CD4-positive, alpha-beta T cell (primary cell): ENCODE data around the gene ATP1A4. TPM values are rescaled to one million over a fixed set of nuclear protein-coding genes. Genes with fewer than 3 reads are reported as not detected.

ENCODE experiments used
- ATAC-seq: fragments of 200-7000 bp; cut with Tn5 transposase; one replicate; pipeline ENCODE4 v1.10.0; 2022; ENCODE audit warnings: mild to moderate bottlenecking; ENCODE audit not compliant: poor library complexity
- CTCF ChIA-PET: fragments of 350-600 bp; sonication (Branson Sonifier 250); formaldehyde crosslinking; loops from one replicate; lab custom pipeline; 2021; ENCODE audit warnings: antibody characterized with exemption, inconsistent platforms; lab: Charles Lee
- POLR2A ChIA-PET: fragments of 350-600 bp; sonication (Branson Sonifier 250); formaldehyde crosslinking; loops from one replicate; lab custom pipeline; 2021; ENCODE audit warnings: antibody characterized with exemption, inconsistent platforms; lab: Charles Lee
- DNase-seq, 14 experiments: peaks; one replicate each; pipeline ENCODE4 v3.0.0-alpha.2; 2013 to 2020; ENCODE audit warnings: mixed read lengths in 2 of 14
- H3K27ac ChIP-seq, 2 donors: one replicate each; pipeline versions ENCODE4 v1.5.1 to v1.7.0; 2013; ENCODE audit warnings: low read length in 2 of 2, low read depth in 1 of 2, mild to moderate bottlenecking in 1 of 2
- H3K27me3 ChIP-seq, 2 experiments: 1 replicate in 1 of 2; 2 replicates in 1 of 2; pipeline versions ENCODE4 v1.6.1 to v1.7.0; 2013; ENCODE audit warnings: low read length in 2 of 2, control low read depth in 1 of 2, mild to moderate bottlenecking in 1 of 2, moderate library complexity in 1 of 2; ENCODE audit not compliant: insufficient read depth in 2 of 2, control insufficient read depth in 1 of 2
- H3K36me3 ChIP-seq: one replicate; pipeline ENCODE4 v1.6.1; 2013; ENCODE audit warnings: low read length, control low read depth; ENCODE audit not compliant: insufficient read depth
- H3K4me1 ChIP-seq: one replicate; pipeline ENCODE4 v1.6.1; 2013; ENCODE audit warnings: low read length, control low read depth; ENCODE audit not compliant: insufficient read depth
- H3K4me3 ChIP-seq: one replicate; pipeline ENCODE4 v1.5.1; 2013; ENCODE audit warnings: mild to moderate bottlenecking, low read length, moderate library complexity
- H3K9me3 ChIP-seq, 2 experiments: 1 replicate in 1 of 2; 2 replicates in 1 of 2; pipeline versions ENCODE4 v1.6.1 to v1.7.0; 2013; ENCODE audit warnings: low read length in 2 of 2, mild to moderate bottlenecking in 2 of 2, control low read depth in 1 of 2, moderate library complexity in 1 of 2; ENCODE audit not compliant: control insufficient read depth in 1 of 2, insufficient read depth in 1 of 2
- H3K27ac Mint-ChIP-seq: one replicate; pipeline ENCODE4 v1.8.0; 2020; ENCODE audit warnings: mixed read lengths
- H3K27me3 Mint-ChIP-seq: one replicate; pipeline ENCODE4 v1.8.0; 2021; ENCODE audit warnings: mixed read lengths
- H3K36me3 Mint-ChIP-seq: one replicate; pipeline ENCODE4 v1.8.0; 2021; ENCODE audit warnings: low read depth, mixed read lengths
- H3K4me1 Mint-ChIP-seq: one replicate; pipeline ENCODE4 v1.8.0; 2021; ENCODE audit warnings: low read depth, mixed read lengths
- H3K4me3 Mint-ChIP-seq: one replicate; pipeline ENCODE4 v1.8.0; 2020; ENCODE audit warnings: mild to moderate bottlenecking, mixed read lengths
- H3K9me3 Mint-ChIP-seq: one replicate; pipeline ENCODE4 v1.8.0; 2020; ENCODE audit warnings: mixed read lengths
- CTCF ChIP-seq: fragments of 200-600 bp; IDR thresholded peaks from one replicate; pipeline ENCODE4 v1.8.0; 2022; ENCODE audit warnings: antibody characterized with exemption, mild to moderate bottlenecking
- intact Hi-C, 2 experiments: fragments of 100-400 bp; cut with DNase I in 1 of 2; cut with micrococcal nuclease in 1 of 2; formaldehyde crosslinking; loops; one replicate each; pipeline versions ENCODE4 v1.15.1 to v1.9.0; 2023 to 2025; cut with DNase I, micrococcal nuclease
- total RNA-seq, 174 experiments: library from RNA in 2 of 174; stranded (reverse) in 2 of 174; gene quantifications; one replicate each; pipeline ENCODE4 v1.2.3 and lab custom pipeline; 2021 to 2026

ATP1A4 gene
- total RNA-seq, 2 experiments from 2014 or later = 0.22 TPM; not detected in 1

GRCh38 chr1:160177667-160178066 lies 26.3 kb downstream of the ATP1A4 start:
- no peak for TF ChIP-seq CTCF
- H3K27ac Mint-ChIP-seq = no peak overlapping the region
- no peak for ATAC-seq
- H3K4me3 ChIP-seq = no peak overlapping the region
- DNase-seq = no peak
- no peaks in the 10 kb centered on the region for H3K9me3 Mint-ChIP-seq
- H3K4me3 Mint-ChIP-seq = no peak overlapping the region
- intact Hi-C loops = no loop called here
- H3K9me3 ChIP-seq = no peaks in the 10 kb centered on the region
- H3K36me3 Mint-ChIP-seq = no peaks in the 10 kb centered on the region
- ChIA-PET POLR2A (no interaction called here), CTCF (no interaction called here)
- peaks cover 21% of the 10 kb centered on the region for H3K27me3 Mint-ChIP-seq
- no peaks in the 10 kb centered on the region for H3K4me1 Mint-ChIP-seq
- no peaks in the 10 kb centered on the region for H3K4me1 ChIP-seq
- no peaks in the 10 kb centered on the region for H3K36me3 ChIP-seq
- no peak overlapping the region for H3K27ac ChIP-seq
- no peaks in the 10 kb centered on the region for H3K27me3 ChIP-seq

- TF ChIP-seq CTCF = no peak
- Mint-ChIP-seq H3K4me3 (no peak overlapping the region), H3K27ac (no peak overlapping the region), H3K36me3 (no peaks in the 10 kb centered on the region), H3K4me1 (no peaks in the 10 kb centered on the region), H3K27me3 (peaks cover 18% of the 10 kb centered on the region), H3K9me3 (no peaks in the 10 kb centered on the region)
- POLR2A ChIA-PET = no interaction called here
- H3K4me1 ChIP-seq = no peaks in the 10 kb centered on the region
- ATAC-seq = no peak
- no peak overlapping the region for H3K27ac ChIP-seq
- no peaks in the 10 kb centered on the region for H3K9me3 ChIP-seq
- CTCF ChIA-PET = no interaction called here
- intact Hi-C loops = no loop called here
- H3K27me3 ChIP-seq = no peaks in the 10 kb centered on the region
- H3K36me3 ChIP-seq = no peaks in the 10 kb centered on the region
- no peak overlapping the region for H3K4me3 ChIP-seq
- DNase-seq = no peak
These were observed 27.3 kb downstream of the ATP1A4 start for GRCh38 chr1:160178731-160179130.

GRCh38 chr1:160179336-160179735 lies 27.9 kb downstream of the ATP1A4 start:
- intact Hi-C loops = no loop called here
- Mint-ChIP-seq H3K4me3 (no peak overlapping the region), H3K9me3 (no peaks in the 10 kb centered on the region), H3K36me3 (no peaks in the 10 kb centered on the region), H3K4me1 (no peaks in the 10 kb centered on the region), H3K27ac (no peak overlapping the region), H3K27me3 (peaks cover 18% of the 10 kb centered on the region)
- no peak for TF ChIP-seq CTCF
- no peaks in the 10 kb centered on the region for H3K4me1 ChIP-seq
- H3K9me3 ChIP-seq = no peaks in the 10 kb centered on the region
- ATAC-seq (no peak), DNase-seq (no peak)
- CTCF ChIA-PET = no interaction called here
- H3K4me3 ChIP-seq = no peak overlapping the region
- POLR2A ChIA-PET = no interaction called here
- H3K27ac ChIP-seq = no peak overlapping the region
- no peaks in the 10 kb centered on the region for H3K36me3 ChIP-seq
- no peaks in the 10 kb centered on the region for H3K27me3 ChIP-seq
